K562 (cell line): ENCODE measurements around the gene PNPLA7. TPM values are rescaled to one million over a fixed set of nuclear protein-coding genes. Genes with fewer than 3 reads are reported as not detected.
A peak's percentile ranks its signal among the peaks of the same experiment; 100 is the strongest.

ENCODE experiments used
- ATAC-seq: fragments of 200-7000 bp; cut with Tn5 transposase; 3 replicates; pipeline ENCODE4 v1.9.1; 2020; ENCODE audit warnings: moderate library complexity
- BruUV-seq: library from RNA; stranded (reverse); fragments of 400-500 nt; replicated peaks from 2 replicates; lab custom pipeline; 2021; lab: Mats Ljungman, UMichigan
- CTCF ChIA-PET: fragments of 300-600 bp; formaldehyde crosslinking; extraction: SDS; loops from one replicate; lab custom pipeline; 2021; ENCODE audit warnings: low intra/inter-chr PET ratio; lab: Yijun Ruan, JAX
- POLR2A ChIA-PET: fragments of 300-600, 350-650 bp; sonication (Branson Sonifier 250); formaldehyde crosslinking; extraction: SDS; loops from one replicate; lab custom pipeline; 2021; ENCODE audit warnings: antibody characterized with exemption, inconsistent platforms; lab: Yijun Ruan, JAX
- DNase-seq, 4 experiments: peaks; one replicate each; pipeline versions ENCODE4 v3.0.0 to v3.0.0-alpha.2; 2011 to 2018; ENCODE audit warnings: low spot score in 3 of 4, mixed read lengths in 3 of 4; ENCODE audit errors: extremely low read depth in 1 of 4
- FAIRE-seq: peaks from 2 replicates; lab custom pipeline; 2011; peaks lifted over from hg19 to GRCh38; lab: Jason Lieb, UNC
- H2AFZ ChIP-seq: 2 replicates; pipeline ENCODE4 v1.6.0; 2011; ENCODE audit warnings: low read depth, low read length, control low read depth, inconsistent platforms
- H3K27ac ChIP-seq: fragments of 200-600 bp; 3 replicates; pipeline ENCODE4 v1.8.0; 2011; ENCODE audit warnings: low read depth, mild to moderate bottlenecking, control low read depth, inconsistent platforms, low read length, moderate library complexity, mixed read lengths; ENCODE audit errors: extremely low read depth
- H3K27me3 ChIP-seq, 2 experiments: fragments of 300-600 bp in 1 of 2; 2 replicates in 1 of 2; 3 replicates in 1 of 2; pipeline versions ENCODE4 v1.6.0 to v1.8.0; 2011; ENCODE audit warnings: inconsistent platforms in 2 of 2, low read length in 2 of 2, mild to moderate bottlenecking in 1 of 2, mixed read lengths in 1 of 2, moderate library complexity in 1 of 2; ENCODE audit not compliant: control insufficient read depth in 2 of 2, insufficient read depth in 2 of 2
- H3K36me3 ChIP-seq: fragments of 300-600 bp; 3 replicates; pipeline ENCODE4 v1.8.0; 2011; ENCODE audit warnings: mild to moderate bottlenecking, low read length, inconsistent platforms; ENCODE audit not compliant: control insufficient read depth, insufficient read depth
- H3K4me1 ChIP-seq, 2 experiments: fragments of 200-600 bp in 1 of 2; replicated peaks in 1 of 2; 2 replicates in 1 of 2; 3 replicates in 1 of 2; pipeline versions ENCODE4 v1.5.1 to v1.8.0; 2011; ENCODE audit warnings: inconsistent platforms in 2 of 2, low read length in 2 of 2, mild to moderate bottlenecking in 1 of 2, mixed read lengths in 1 of 2, moderate library complexity in 1 of 2; ENCODE audit not compliant: control insufficient read depth in 2 of 2, insufficient read depth in 2 of 2
- H3K4me2 ChIP-seq: 2 replicates; pipeline ENCODE4 v1.6.1; 2011; ENCODE audit warnings: low read length, control low read depth, inconsistent platforms, mixed read lengths; ENCODE audit not compliant: insufficient read depth
- H3K4me3 ChIP-seq: fragments of 200-600 bp; sonication (generic), shearing (Covaris generic); 2 replicates; pipeline ENCODE4 v1.5.1; 2016; ENCODE audit warnings: control low read depth, inconsistent platforms
- H3K79me2 ChIP-seq: fragments of 200-600 bp; 3 replicates; pipeline ENCODE4 v1.8.0; 2011; ENCODE audit warnings: low read length, inconsistent platforms; ENCODE audit not compliant: control insufficient read depth, insufficient read depth
- H3K9ac ChIP-seq, 2 experiments: 2 replicates each; pipeline versions ENCODE4 v1.6.0 to v1.6.1; 2011; ENCODE audit warnings: low read depth in 2 of 2, low read length in 2 of 2, control low read depth in 1 of 2, inconsistent platforms in 1 of 2, mild to moderate bottlenecking in 1 of 2, mixed read lengths in 1 of 2; ENCODE audit not compliant: insufficient read depth in 1 of 2
- H3K9me1 ChIP-seq: one replicate; pipeline ENCODE4 v1.6.0; 2011; ENCODE audit warnings: inconsistent platforms, mild to moderate bottlenecking, low read length, moderate library complexity; ENCODE audit not compliant: control insufficient read depth, insufficient read depth
- H3K9me3 ChIP-seq: replicated peaks from 2 replicates; pipeline ENCODE4 v1.5.1; 2011; ENCODE audit warnings: low read depth, low read length, inconsistent platforms; ENCODE audit not compliant: control insufficient read depth, insufficient read depth
- H4K20me1 ChIP-seq: replicated peaks from 2 replicates; pipeline ENCODE4 v1.6.1; 2011; ENCODE audit warnings: low read length, inconsistent platforms, mixed read lengths; ENCODE audit not compliant: control insufficient read depth, insufficient read depth
- KDM4B ChIP-seq, 2 experiments: fragments of 450-650 bp in 1 of 2; sonication (generic) in 1 of 2; IDR thresholded peaks; 2 replicates each; pipeline ENCODE4 v1.6.1; 2016 to 2017; ENCODE audit warnings: borderline replicate concordance in 2 of 2, antibody characterized with exemption in 1 of 2, low read depth in 1 of 2, mild to moderate bottlenecking in 1 of 2
- SIX5 ChIP-seq, 2 experiments: IDR thresholded peaks; 2 replicates each; pipeline ENCODE4 v1.6.1; 2011; ENCODE audit warnings: low read length in 2 of 2, borderline replicate concordance in 1 of 2, low read depth in 1 of 2, mild to moderate bottlenecking in 1 of 2, moderate library complexity in 1 of 2; ENCODE audit not compliant: insufficient read depth in 1 of 2
- TRIM24 ChIP-seq, 2 experiments: fragments of 450-650 bp; IDR thresholded peaks; 2 replicates each; pipeline ENCODE4 v1.6.1; 2016
- TRIM28 ChIP-seq: fragments of 450-650 bp; IDR thresholded peaks from 2 replicates; pipeline ENCODE4 v1.6.1; 2017
- WGBS: fragments of 100-300 bp; shearing (Covaris generic); methylation state at CpG from one replicate; pipeline ENCODE4 v1.1.6; 2016; ENCODE audit warnings: low coverage, mixed read lengths; ENCODE audit not compliant: insufficient coverage; ENCODE audit errors: missing lambda C conversion rate; 5-methylcytosine and 5-hydroxymethylcytosine counted together
- in situ Hi-C: fragments of 300-500 bp; cut with MboI; formaldehyde crosslinking; loops from 4 replicates; pipeline ENCODE4 v1.15.0; 2018; ENCODE audit warnings: inconsistent platforms, mixed read lengths
- intact Hi-C: fragments of 100-400 bp; cut with micrococcal nuclease; formaldehyde crosslinking; loops from 2 replicates; pipeline ENCODE4 v1.14.2; 2022
- polyA plus RNA-seq, 8 experiments: library from polyadenylated mRNA; depleted of rRNA in 4 of 8; stranded (reverse) in 5 of 8; unstranded in 3 of 8; fragments of >200 nt; fragmentation: Nextera tagmentation in 2 of 8; fragmentation: Illumina TruSeq in 1 of 8; extraction: Ambion mirVana in 2 of 8; extraction: Trizol in 1 of 8; gene quantifications; 2 replicates each; pipeline versions ENCODE4 v1.2.1 to v1.2.3, GENCODE V29; 2011 to 2014; ENCODE audit warnings: inconsistent platforms in 1 of 8, missing spikeins in 1 of 8
- total RNA-seq, 7 experiments: library from RNA; depleted of rRNA in 6 of 7; stranded (reverse); fragments of >200 nt in 6 of 7; fragmentation: Illumina TruSeq in 2 of 7; extraction: Trizol in 2 of 7; gene quantifications; 2 replicates each; pipeline versions ENCODE4 v1.2.1 to v1.2.3, GENCODE V29; 2011 to 2021; ENCODE audit warnings: low replicate concordance in 1 of 7
- TF ChIP-seq, protein P1 (sequence below): fragments of 450-650 bp; conservative IDR thresholded peaks from 2 replicates; pipeline ENCODE4 v1.6.1; 2016; ENCODE audit warnings: missing genetic modification characterization, low read depth, mild to moderate bottlenecking, control low read depth, missing compliant biosample characterization
- TF ChIP-seq, protein P2 (sequence below): sonication (generic); formaldehyde crosslinking; IDR thresholded peaks from 2 replicates; pipeline ENCODE4 v1.8.0; 2023; ENCODE audit warnings: mild to moderate bottlenecking, missing genetic modification reagents
- TF ChIP-seq, protein P3 (sequence below): fragments of 450-650 bp; IDR thresholded peaks from 2 replicates; pipeline ENCODE4 v1.6.1; 2016; ENCODE audit warnings: low read depth
- TF ChIP-seq, protein P4 (sequence below), 3 experiments: IDR thresholded peaks in 2 of 3; conservative IDR thresholded peaks in 1 of 3; 2 replicates each; pipeline ENCODE4 v1.5.1; 2011 to 2012; ENCODE audit warnings: low read length in 3 of 3, mild to moderate bottlenecking in 3 of 3, control low read depth in 2 of 3, improper control_type of control experiment in 1 of 3, inconsistent platforms in 1 of 3, low read depth in 1 of 3, mixed read lengths in 1 of 3, moderate library complexity in 1 of 3; ENCODE audit not compliant: insufficient read depth in 2 of 3

Gene PNPLA7
- total and polyA plus RNA-seq, 9 of the 15 experiments (the other 6 are each of a cell fraction or from before 2014, with no cell fraction given) = 0.01 to 0.85 (median 0.19) TPM; not detected in 1

DNA sequence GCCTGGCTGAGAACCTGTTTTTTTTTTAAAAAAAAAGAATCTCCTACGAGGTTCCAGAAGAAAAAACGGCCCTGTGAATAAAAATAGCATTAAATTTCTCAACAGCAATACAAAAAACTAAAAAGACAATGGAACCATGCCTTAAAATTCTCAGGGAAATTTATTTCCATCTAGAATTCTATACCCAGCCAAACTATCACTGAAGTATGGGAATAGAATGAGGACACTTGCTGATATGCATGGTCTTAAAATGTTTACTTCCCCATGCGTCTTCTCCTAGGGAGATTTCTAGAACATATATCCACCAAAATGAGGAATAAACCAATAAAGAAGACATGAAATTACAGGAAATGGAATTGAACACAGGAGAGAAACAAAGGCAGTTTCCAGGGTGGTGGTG lies 74.5 kb downstream of the PNPLA7 start:
- no peak overlapping the region for H3K9ac ChIP-seq
- H3K27me3 ChIP-seq = no peaks in the 10 kb centered on the region
- POLR2A ChIA-PET = interaction anchor here (0.6 kb wide), 2 partner anchors 76 to 803 kb away, joined by 3 to 4 read pairs; partner anchors contain the start of gene MRPL41
- peaks cover 10% of the 10 kb centered on the region for H3K9me3 ChIP-seq
- H3K36me3 ChIP-seq = no peaks in the 10 kb centered on the region
- no peak for FAIRE-seq
- no peaks in the 10 kb centered on the region for H3K79me2 ChIP-seq
- H3K9me1 ChIP-seq = no peaks in the 10 kb centered on the region
- CTCF ChIA-PET = no interaction called here
- no peak overlapping the region for H3K4me3 ChIP-seq
- no peaks in the 10 kb centered on the region for H4K20me1 ChIP-seq
- in situ Hi-C loops (no loop called here), intact Hi-C loops (no loop called here)
- H2AFZ ChIP-seq = no peak overlapping the region
- H3K4me1 ChIP-seq = peaks cover 0 to 32% of the 10 kb centered on the region in 2 experiments; a peak in 2 of 5 replicates
- no peak for DNase-seq
- H3K27ac ChIP-seq = no peak overlapping the region
- no peak for ATAC-seq
- BruUV-seq = no TSS peak
- WGBS = 9% methylated on average over 3 of the region's 3 CpGs
- H3K4me2 ChIP-seq = no peak overlapping the region
- TF ChIP-seq TRIM28 (peak; percentile 86), KDM4B (IDR thresholded peaks at IDR 0.05; ENCODE audit: borderline replicate concordance in 2 of 2, low read depth in 1 of 2) (no peak), TRIM24 (IDR thresholded peaks at IDR 0.05) (peak in 1 of 2 experiments; percentile 43; a peak in 1 of 4 replicates), SIX5 (IDR thresholded peaks at IDR 0.05; ENCODE audit: borderline replicate concordance in 1 of 2, insufficient read depth in 1 of 2, low read depth in 1 of 2, low read length in 2 of 2) (no peak)
- TF ChIP-seq, protein P1, sequence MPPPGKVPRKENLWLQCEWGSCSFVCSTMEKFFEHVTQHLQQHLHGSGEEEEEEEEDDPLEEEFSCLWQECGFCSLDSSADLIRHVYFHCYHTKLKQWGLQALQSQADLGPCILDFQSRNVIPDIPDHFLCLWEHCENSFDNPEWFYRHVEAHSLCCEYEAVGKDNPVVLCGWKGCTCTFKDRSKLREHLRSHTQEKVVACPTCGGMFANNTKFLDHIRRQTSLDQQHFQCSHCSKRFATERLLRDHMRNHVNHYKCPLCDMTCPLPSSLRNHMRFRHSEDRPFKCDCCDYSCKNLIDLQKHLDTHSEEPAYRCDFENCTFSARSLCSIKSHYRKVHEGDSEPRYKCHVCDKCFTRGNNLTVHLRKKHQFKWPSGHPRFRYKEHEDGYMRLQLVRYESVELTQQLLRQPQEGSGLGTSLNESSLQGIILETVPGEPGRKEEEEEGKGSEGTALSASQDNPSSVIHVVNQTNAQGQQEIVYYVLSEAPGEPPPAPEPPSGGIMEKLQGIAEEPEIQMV (tag) = no peak
- TF ChIP-seq, protein P2, sequence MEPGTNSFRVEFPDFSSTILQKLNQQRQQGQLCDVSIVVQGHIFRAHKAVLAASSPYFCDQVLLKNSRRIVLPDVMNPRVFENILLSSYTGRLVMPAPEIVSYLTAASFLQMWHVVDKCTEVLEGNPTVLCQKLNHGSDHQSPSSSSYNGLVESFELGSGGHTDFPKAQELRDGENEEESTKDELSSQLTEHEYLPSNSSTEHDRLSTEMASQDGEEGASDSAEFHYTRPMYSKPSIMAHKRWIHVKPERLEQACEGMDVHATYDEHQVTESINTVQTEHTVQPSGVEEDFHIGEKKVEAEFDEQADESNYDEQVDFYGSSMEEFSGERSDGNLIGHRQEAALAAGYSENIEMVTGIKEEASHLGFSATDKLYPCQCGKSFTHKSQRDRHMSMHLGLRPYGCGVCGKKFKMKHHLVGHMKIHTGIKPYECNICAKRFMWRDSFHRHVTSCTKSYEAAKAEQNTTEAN (CRISPR knock-in tag) = no peak
- TF ChIP-seq, protein P3, sequence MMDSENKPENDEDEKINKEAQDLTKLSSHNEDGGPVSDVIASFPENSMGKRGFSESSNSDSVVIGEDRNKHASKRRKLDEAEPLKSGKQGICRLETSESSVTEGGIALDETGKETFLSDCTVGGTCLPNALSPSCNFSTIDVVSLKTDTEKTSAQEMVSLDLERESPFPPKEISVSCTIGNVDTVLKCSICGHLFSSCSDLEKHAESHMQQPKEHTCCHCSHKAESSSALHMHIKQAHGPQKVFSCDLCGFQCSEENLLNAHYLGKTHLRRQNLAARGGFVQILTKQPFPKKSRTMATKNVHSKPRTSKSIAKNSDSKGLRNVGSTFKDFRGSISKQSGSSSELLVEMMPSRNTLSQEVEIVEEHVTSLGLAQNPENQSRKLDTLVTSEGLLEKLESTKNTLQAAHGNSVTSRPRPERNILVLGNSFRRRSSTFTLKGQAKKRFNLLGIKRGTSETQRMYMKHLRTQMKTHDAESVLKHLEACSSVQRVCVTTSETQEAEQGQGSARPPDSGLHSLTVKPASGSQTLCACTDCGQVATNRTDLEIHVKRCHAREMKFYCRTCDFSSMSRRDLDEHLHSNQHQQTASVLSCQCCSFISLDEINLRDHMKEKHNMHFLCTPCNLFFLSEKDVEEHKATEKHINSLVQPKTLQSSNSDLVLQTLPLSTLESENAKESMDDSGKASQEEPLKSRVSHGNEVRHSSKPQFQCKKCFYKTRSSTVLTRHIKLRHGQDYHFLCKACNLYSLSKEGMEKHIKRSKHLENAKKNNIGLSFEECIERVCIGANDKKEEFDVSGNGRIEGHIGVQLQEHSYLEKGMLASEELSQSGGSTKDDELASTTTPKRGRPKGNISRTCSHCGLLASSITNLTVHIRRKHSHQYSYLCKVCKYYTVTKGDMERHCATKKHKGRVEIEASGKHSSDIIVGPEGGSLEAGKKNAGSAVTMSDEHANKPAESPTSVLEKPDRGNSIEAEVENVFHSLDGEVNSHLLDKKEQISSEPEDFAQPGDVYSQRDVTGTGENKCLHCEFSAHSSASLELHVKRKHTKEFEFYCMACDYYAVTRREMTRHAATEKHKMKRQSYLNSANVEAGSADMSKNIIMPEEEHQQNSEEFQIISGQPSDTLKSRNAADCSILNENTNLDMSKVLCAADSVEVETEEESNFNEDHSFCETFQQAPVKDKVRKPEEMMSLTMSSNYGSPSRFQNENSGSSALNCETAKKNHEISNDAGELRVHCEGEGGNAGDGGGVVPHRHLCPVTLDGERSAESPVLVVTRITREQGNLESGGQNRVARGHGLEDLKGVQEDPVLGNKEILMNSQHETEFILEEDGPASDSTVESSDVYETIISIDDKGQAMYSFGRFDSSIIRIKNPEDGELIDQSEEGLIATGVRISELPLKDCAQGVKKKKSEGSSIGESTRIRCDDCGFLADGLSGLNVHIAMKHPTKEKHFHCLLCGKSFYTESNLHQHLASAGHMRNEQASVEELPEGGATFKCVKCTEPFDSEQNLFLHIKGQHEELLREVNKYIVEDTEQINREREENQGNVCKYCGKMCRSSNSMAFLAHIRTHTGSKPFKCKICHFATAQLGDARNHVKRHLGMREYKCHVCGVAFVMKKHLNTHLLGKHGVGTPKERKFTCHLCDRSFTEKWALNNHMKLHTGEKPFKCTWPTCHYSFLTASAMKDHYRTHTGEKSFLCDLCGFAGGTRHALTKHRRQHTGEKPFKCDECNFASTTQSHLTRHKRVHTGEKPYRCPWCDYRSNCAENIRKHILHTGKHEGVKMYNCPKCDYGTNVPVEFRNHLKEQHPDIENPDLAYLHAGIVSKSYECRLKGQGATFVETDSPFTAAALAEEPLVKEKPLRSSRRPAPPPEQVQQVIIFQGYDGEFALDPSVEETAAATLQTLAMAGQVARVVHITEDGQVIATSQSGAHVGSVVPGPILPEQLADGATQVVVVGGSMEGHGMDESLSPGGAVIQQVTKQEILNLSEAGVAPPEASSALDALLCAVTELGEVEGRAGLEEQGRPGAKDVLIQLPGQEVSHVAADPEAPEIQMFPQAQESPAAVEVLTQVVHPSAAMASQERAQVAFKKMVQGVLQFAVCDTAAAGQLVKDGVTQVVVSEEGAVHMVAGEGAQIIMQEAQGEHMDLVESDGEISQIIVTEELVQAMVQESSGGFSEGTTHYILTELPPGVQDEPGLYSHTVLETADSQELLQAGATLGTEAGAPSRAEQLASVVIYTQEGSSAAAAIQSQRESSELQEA = no peak
- TF ChIP-seq, protein P4, sequence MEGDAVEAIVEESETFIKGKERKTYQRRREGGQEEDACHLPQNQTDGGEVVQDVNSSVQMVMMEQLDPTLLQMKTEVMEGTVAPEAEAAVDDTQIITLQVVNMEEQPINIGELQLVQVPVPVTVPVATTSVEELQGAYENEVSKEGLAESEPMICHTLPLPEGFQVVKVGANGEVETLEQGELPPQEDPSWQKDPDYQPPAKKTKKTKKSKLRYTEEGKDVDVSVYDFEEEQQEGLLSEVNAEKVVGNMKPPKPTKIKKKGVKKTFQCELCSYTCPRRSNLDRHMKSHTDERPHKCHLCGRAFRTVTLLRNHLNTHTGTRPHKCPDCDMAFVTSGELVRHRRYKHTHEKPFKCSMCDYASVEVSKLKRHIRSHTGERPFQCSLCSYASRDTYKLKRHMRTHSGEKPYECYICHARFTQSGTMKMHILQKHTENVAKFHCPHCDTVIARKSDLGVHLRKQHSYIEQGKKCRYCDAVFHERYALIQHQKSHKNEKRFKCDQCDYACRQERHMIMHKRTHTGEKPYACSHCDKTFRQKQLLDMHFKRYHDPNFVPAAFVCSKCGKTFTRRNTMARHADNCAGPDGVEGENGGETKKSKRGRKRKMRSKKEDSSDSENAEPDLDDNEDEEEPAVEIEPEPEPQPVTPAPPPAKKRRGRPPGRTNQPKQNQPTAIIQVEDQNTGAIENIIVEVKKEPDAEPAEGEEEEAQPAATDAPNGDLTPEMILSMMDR (IDR thresholded peaks at IDR 0.05 in 2 of 3, conservative IDR thresholded peaks at IDR 0.05 in 1 of 3; ENCODE audit: insufficient read depth in 2 of 3, low read depth in 1 of 3, low read length in 3 of 3) = no peak
